WTC11 (cell line): ENCODE measurements around the gene RCBTB1. TPM values are rescaled to one million over a fixed set of nuclear protein-coding genes. Genes with fewer than 3 reads are reported as not detected.
"Not testable (repeated sequence)": the region's sequence is repeated elsewhere in the genome, so short reads cannot be mapped to it uniquely, and the experiment has no call there.

Source experiments
- ATAC-seq: fragments of 200-7000 bp; cut with Tn5 transposase; 2 replicates; pipeline ENCODE4 v1.10.0; 2021; ENCODE audit warnings: mild to moderate bottlenecking, moderate library complexity
- CTCF ChIA-PET: fragments of 300-600 bp; sonication (Branson Sonifier 250); formaldehyde crosslinking; loops from one replicate; lab custom pipeline; 2021; ENCODE audit warnings: antibody characterized with exemption; lab: Charles Lee
- POLR2A ChIA-PET: fragments of 350-600 bp; sonication (Branson Sonifier 250); formaldehyde crosslinking; loops from one replicate; lab custom pipeline; 2021; ENCODE audit warnings: antibody characterized with exemption; lab: Charles Lee
- DNase-seq: peaks from one replicate; pipeline ENCODE4 v3.0.0; 2021; ENCODE audit warnings: low spot score
- H3K27ac Mint-ChIP-seq: 2 replicates; pipeline ENCODE4 v1.8.0; 2021; ENCODE audit warnings: mixed read lengths
- H3K27me3 Mint-ChIP-seq: 2 replicates; pipeline ENCODE4 v1.8.0; 2021; ENCODE audit warnings: low read depth, mild to moderate bottlenecking, moderate library complexity, mixed read lengths
- H3K36me3 Mint-ChIP-seq: 2 replicates; pipeline ENCODE4 v1.8.0; 2021; ENCODE audit warnings: mixed read lengths
- H3K4me1 Mint-ChIP-seq: 2 replicates; pipeline ENCODE4 v1.8.0; 2022; ENCODE audit warnings: mixed read lengths
- H3K4me3 Mint-ChIP-seq: 2 replicates; pipeline ENCODE4 v1.8.0; 2021; ENCODE audit warnings: mild to moderate bottlenecking, moderate library complexity, mixed read lengths
- H3K9me3 Mint-ChIP-seq: 2 replicates; pipeline ENCODE4 v1.8.0; 2021; ENCODE audit warnings: mixed read lengths
- ARID4B ChIP-seq: sonication (generic); formaldehyde crosslinking; IDR thresholded peaks from 2 replicates; pipeline ENCODE4 v1.8.0; 2023; ENCODE audit warnings: missing genetic modification reagents, mild to moderate bottlenecking, borderline replicate concordance
- CBFB ChIP-seq: sonication (generic); formaldehyde crosslinking; IDR thresholded peaks from 2 replicates; pipeline ENCODE4 v1.8.1; 2022; ENCODE audit warnings: mild to moderate bottlenecking, low read depth, missing genetic modification reagents
- ESRRA ChIP-seq: sonication (generic); formaldehyde crosslinking; IDR thresholded peaks from 2 replicates; pipeline ENCODE4 v1.8.1; 2022; ENCODE audit warnings: mild to moderate bottlenecking, missing genetic modification reagents, borderline replicate concordance
- JAZF1 ChIP-seq: fragments of 250-450 bp; sonication (Bioruptor Pico); IDR thresholded peaks from 2 replicates; pipeline ENCODE4 v1.9.0; 2021; ENCODE audit warnings: moderate library complexity, mild to moderate bottlenecking, inconsistent platforms
- RORB ChIP-seq: fragments of 250-450 bp; sonication (Bioruptor Pico); IDR thresholded peaks from 2 replicates; pipeline ENCODE4 v1.9.0; 2021; ENCODE audit warnings: mild to moderate bottlenecking
- TEAD1 ChIP-seq: sonication (generic); formaldehyde crosslinking; IDR thresholded peaks from 2 replicates; pipeline ENCODE4 v1.8.0; 2022; ENCODE audit warnings: mild to moderate bottlenecking, missing genetic modification reagents
- TEAD4 ChIP-seq: sonication (generic); formaldehyde crosslinking; IDR thresholded peaks from 2 replicates; pipeline ENCODE4 v1.8.0; 2022; ENCODE audit warnings: mild to moderate bottlenecking, missing genetic modification reagents
- USF1 ChIP-seq: sonication (generic); formaldehyde crosslinking; IDR thresholded peaks from 2 replicates; pipeline ENCODE4 v1.8.0; 2022; ENCODE audit warnings: mild to moderate bottlenecking, missing genetic modification reagents
- USF2 ChIP-seq: sonication (generic); formaldehyde crosslinking; IDR thresholded peaks from 2 replicates; pipeline ENCODE4 v1.8.1; 2023; ENCODE audit warnings: mild to moderate bottlenecking, missing genetic modification reagents, moderate library complexity
- ZNF425 ChIP-seq: fragments of 250-450 bp; sonication (Bioruptor Pico); conservative IDR thresholded peaks from 2 replicates; pipeline ENCODE4 v1.9.0; 2021; ENCODE audit warnings: mild to moderate bottlenecking
- ZNF532 ChIP-seq: fragments of 250-450 bp; sonication (Bioruptor Pico); IDR thresholded peaks from 2 replicates; pipeline ENCODE4 v1.9.0; 2021; ENCODE audit warnings: mild to moderate bottlenecking, borderline replicate concordance
- ZNF671 ChIP-seq: fragments of 250-450 bp; sonication (Bioruptor Pico); IDR thresholded peaks from 2 replicates; pipeline ENCODE4 v1.8.0; 2021; ENCODE audit warnings: mild to moderate bottlenecking
- ZSCAN18 ChIP-seq: fragments of 250-450 bp; sonication (Bioruptor Pico); IDR thresholded peaks from 2 replicates; pipeline ENCODE4 v2.1.2; 2022; ENCODE audit warnings: mild to moderate bottlenecking, moderate library complexity
- total RNA-seq: library from RNA; stranded (reverse); gene quantifications from 3 replicates; pipeline ENCODE4 v1.2.3, GENCODE V29; 2021

RCBTB1 gene
- total RNA-seq, 1 experiment from 2014 or later: 31.3 TPM

- Mint-ChIP-seq H3K27ac (peak overlapping the region; percentile 9; the same call in 1 of the 2 replicates), H3K4me1 (peaks cover 3% of the 10 kb centered on the region; the same call in 1 of the 2 replicates), H3K36me3 (no peaks in the 10 kb centered on the region), H3K27me3 (no peaks in the 10 kb centered on the region)
- ATAC-seq: no peak
- CTCF ChIA-PET: interaction anchor here (0.7 to 2.2 kb wide), 3 partner anchors 54 to 110 kb away, joined by 3 to 7 read pairs (median 5); partner anchors contain the start of gene CAB39L
- TF ChIP-seq ZSCAN18 (CRISPR knock-in tag) (no peak), ZNF671 (CRISPR knock-in tag) (no peak), TEAD4 (CRISPR knock-in tag) (no peak), ESRRA (CRISPR knock-in tag) (no peak), ZNF425 (no peak), JAZF1 (CRISPR knock-in tag) (no peak), USF2 (no peak), ARID4B (CRISPR knock-in tag) (no peak), TEAD1 (CRISPR knock-in tag) (no peak), RORB (CRISPR knock-in tag) (no peak), USF1 (CRISPR knock-in tag) (no peak), CBFB (CRISPR knock-in tag) (no peak), ZNF532 (no peak)
- TF ChIP-seq, all 79 proteins: peak for 0
- Mint-ChIP-seq H3K9me3 (no peaks in the 10 kb centered on the region), H3K4me3 (no peak overlapping the region; the same call in 1 of the 2 replicates)
- no peak for DNase-seq
- POLR2A ChIA-PET: no interaction called here
These were observed 88.1 kb downstream of the RCBTB1 start for GRCh38 chr13:49497272-49497671.

GRCh38 chr13:49496837-49497236 is 88.5 kb downstream of the RCBTB1 start:
- CTCF ChIA-PET: interaction anchor here (0.7 to 2.2 kb wide), 6 partner anchors 52 to 249 kb away, joined by 3 to 7 read pairs (median 4); partner anchors contain the start of genes CAB39L and CDADC1

More at GRCh38 chr13:49496837-49497236, 88.5 kb downstream of the RCBTB1 start:
- DNase-seq, H3K4me1 Mint-ChIP-seq, H3K27me3 Mint-ChIP-seq, H3K9me3 Mint-ChIP-seq, ATAC-seq, H3K36me3 Mint-ChIP-seq: not testable (repeated sequence)
- H3K4me3 Mint-ChIP-seq: peak overlapping the region; percentile 75
- POLR2A ChIA-PET: interaction anchor here (0.6 to 1.2 kb wide), 2 partner anchors 53 to 89 kb away, joined by 3 read pairs; partner anchors contain the start of genes CAB39L and SETDB2
- peak overlapping the region; percentile 9; the same call in 1 of the 2 replicates for H3K27ac Mint-ChIP-seq
